Endothelial cell of umbilical vein (primary cell): ENCODE measurements around the gene GNG8. TPM values are rescaled to one million over a fixed set of nuclear protein-coding genes. Genes with fewer than 3 reads are reported as not detected.

ENCODE experiments used
- BruUV-seq: library from RNA; stranded (reverse); fragments of 400-500 nt; replicated peaks from 2 replicates; lab custom pipeline; 2021; lab: Mats Ljungman, UMichigan
- CTCF ChIA-PET: fragments of 300-600, 350-600 bp; sonication (Branson Sonifier 250); formaldehyde crosslinking; loops from one replicate; lab custom pipeline; 2021; ENCODE audit warnings: antibody characterized with exemption, inconsistent platforms; lab: Charles Lee
- POLR2A ChIA-PET: fragments of 300-600, 350-600 bp; sonication (Branson Sonifier 250); formaldehyde crosslinking; loops from one replicate; lab custom pipeline; 2021; ENCODE audit warnings: antibody characterized with exemption, inconsistent platforms; lab: Charles Lee
- DNase-seq: peaks from one replicate; pipeline ENCODE4 v3.0.0-alpha.2; 2011; ENCODE audit warnings: low read depth, low spot score
- FAIRE-seq: peaks from 2 replicates; lab custom pipeline; 2011; peaks lifted over from hg19 to GRCh38; lab: Jason Lieb, UNC
- H2AFZ ChIP-seq: 2 replicates; pipeline ENCODE4 v1.6.0; 2012; ENCODE audit warnings: low read depth, low read length, control low read depth, inconsistent platforms
- H3K27ac ChIP-seq: 2 replicates; pipeline ENCODE4 v1.5.1; 2011; ENCODE audit warnings: low read depth, mild to moderate bottlenecking, control low read depth, low read length, moderate library complexity; ENCODE audit not compliant: insufficient read depth
- H3K27me3 ChIP-seq, 2 experiments: 2 replicates each; pipeline versions ENCODE4 v1.6.0 to v1.6.1; 2011; ENCODE audit warnings: low read length in 2 of 2, mixed read lengths in 1 of 2; ENCODE audit not compliant: control insufficient read depth in 2 of 2, insufficient read depth in 2 of 2
- H3K36me3 ChIP-seq, 2 experiments: 2 replicates in 1 of 2; 3 replicates in 1 of 2; pipeline ENCODE4 v1.5.1; 2011; ENCODE audit warnings: low read length in 2 of 2, mild to moderate bottlenecking in 1 of 2, moderate library complexity in 1 of 2; ENCODE audit not compliant: control insufficient read depth in 2 of 2, insufficient read depth in 2 of 2; ENCODE audit errors: extremely low read depth in 1 of 2
- H3K4me1 ChIP-seq: 3 replicates; pipeline ENCODE4 v1.5.1; 2011; ENCODE audit warnings: mild to moderate bottlenecking, low read length; ENCODE audit not compliant: control insufficient read depth, insufficient read depth; ENCODE audit errors: extremely low read depth
- H3K4me2 ChIP-seq: 2 replicates; pipeline ENCODE4 v1.6.1; 2011; ENCODE audit warnings: low read length, control low read depth, mixed read lengths; ENCODE audit not compliant: insufficient read depth
- H3K4me3 ChIP-seq, 3 experiments: fragments of 200-600 bp in 1 of 3; sonication (generic), shearing (Covaris generic) in 1 of 3; replicated peaks in 1 of 3; 2 replicates each; pipeline ENCODE4 v1.5.1; 2011 to 2016; ENCODE audit warnings: control low read depth in 3 of 3, low read length in 3 of 3, mild to moderate bottlenecking in 2 of 3, inconsistent platforms in 1 of 3, low read depth in 1 of 3, moderate library complexity in 1 of 3; ENCODE audit not compliant: insufficient read depth in 1 of 3
- H3K79me2 ChIP-seq: 2 replicates; pipeline ENCODE4 v1.6.0; 2012; ENCODE audit warnings: low read length, inconsistent platforms; ENCODE audit not compliant: control insufficient read depth, insufficient read depth
- H3K9ac ChIP-seq: replicated peaks from 2 replicates; pipeline ENCODE3; 2011; ENCODE audit warnings: low read length, control low read depth; ENCODE audit not compliant: insufficient read depth; ENCODE audit errors: extremely low read depth
- H3K9me1 ChIP-seq: replicated peaks from 3 replicates; pipeline ENCODE4 v1.6.0; 2011; ENCODE audit warnings: mild to moderate bottlenecking, low read length; ENCODE audit not compliant: control insufficient read depth, insufficient read depth; ENCODE audit errors: extremely low read depth
- H3K9me3 ChIP-seq: replicated peaks from 2 replicates; pipeline ENCODE4 v1.5.1; 2012; ENCODE audit warnings: low read length, inconsistent platforms; ENCODE audit not compliant: control insufficient read depth, insufficient read depth
- H4K20me1 ChIP-seq: replicated peaks from 2 replicates; pipeline ENCODE3; 2011; ENCODE audit warnings: mild to moderate bottlenecking, low read length; ENCODE audit not compliant: control insufficient read depth, insufficient read depth; ENCODE audit errors: extremely low read depth
- EZH2 ChIP-seq: IDR thresholded peaks from 2 replicates; pipeline ENCODE4 v1.6.1; 2012; ENCODE audit warnings: borderline replicate concordance, low read depth, mild to moderate bottlenecking, moderate library complexity, low read length, inconsistent platforms; ENCODE audit not compliant: severe bottlenecking
- FOS ChIP-seq: IDR thresholded peaks from 2 replicates; pipeline ENCODE4 v1.6.1; 2011; ENCODE audit warnings: mild to moderate bottlenecking, low read length, moderate library complexity, borderline replicate concordance; ENCODE audit not compliant: insufficient read depth
- GATA2 ChIP-seq: IDR thresholded peaks from 2 replicates; pipeline ENCODE4 v1.7.0; 2011; ENCODE audit warnings: low read depth, mild to moderate bottlenecking, moderate library complexity, mixed read lengths, low read length; ENCODE audit not compliant: insufficient read length, insufficient read depth
- JUN ChIP-seq: IDR thresholded peaks from 2 replicates; pipeline ENCODE4 v1.6.1; 2011; ENCODE audit warnings: borderline replicate concordance, low read depth; ENCODE audit not compliant: insufficient read length, insufficient read depth
- MAX ChIP-seq: IDR thresholded peaks from 2 replicates; pipeline ENCODE4 v1.6.1; 2011; ENCODE audit not compliant: insufficient read depth, insufficient read length
- MYC ChIP-seq: IDR thresholded peaks from one replicate; pipeline ENCODE4 v1.6.1; 2011; ENCODE audit warnings: mild to moderate bottlenecking, low read depth, low read length
- POLR2A ChIP-seq: IDR thresholded peaks from 2 replicates; pipeline ENCODE4 v1.6.1; 2012; ENCODE audit warnings: low read depth, mild to moderate bottlenecking, control low read depth, low read length
- POLR2AphosphoS5 ChIP-seq: IDR thresholded peaks from 2 replicates; pipeline ENCODE4 v1.6.1; 2012; ENCODE audit warnings: low read depth, mild to moderate bottlenecking, control low read depth, low read length, moderate library complexity; ENCODE audit not compliant: insufficient read depth
- dilution Hi-C: fragments of 300-500 bp; cut with MboI; formaldehyde crosslinking; loops from one replicate; pipeline ENCODE4 v1.15.0; 2019; ENCODE audit warnings: low sequenced_read_pairs; ENCODE audit not compliant: extremely low pct_ligation_motif_present
- intact Hi-C: fragments of 100-400 bp; cut with micrococcal nuclease; formaldehyde crosslinking; loops from one replicate; pipeline ENCODE4 v1.10.0; 2022
- polyA plus RNA-seq, 4 experiments: library from polyadenylated mRNA; depleted of rRNA in 3 of 4; stranded (reverse) in 3 of 4; unstranded in 1 of 4; fragments of >200 nt; gene quantifications; 2 replicates each; pipeline versions ENCODE4 v1.2.1 to v1.2.3, GENCODE V29; 2011 to 2012; ENCODE audit warnings: missing spikeins in 1 of 4
- total RNA-seq: library from RNA; stranded (reverse); gene quantifications from 2 replicates; pipeline ENCODE4 v1.2.3, GENCODE V29; 2021
- TF ChIP-seq, protein P1 (sequence below), 2 donors: IDR thresholded peaks; 1 replicate in 1 of 2; 2 replicates in 1 of 2; pipeline ENCODE4 v1.5.1; 2011; ENCODE audit warnings: low read length in 2 of 2, mild to moderate bottlenecking in 2 of 2, moderate library complexity in 2 of 2, control low read depth in 1 of 2, inconsistent platforms in 1 of 2, low read depth in 1 of 2; ENCODE audit not compliant: insufficient read depth in 1 of 2; ENCODE audit errors: extremely low read depth in 1 of 2

GNG8 gene
- total and polyA plus RNA-seq, 2 donors (not counting 3 experiments of a cell fraction or from before 2014, with no cell fraction given) = not detected

DNA sequence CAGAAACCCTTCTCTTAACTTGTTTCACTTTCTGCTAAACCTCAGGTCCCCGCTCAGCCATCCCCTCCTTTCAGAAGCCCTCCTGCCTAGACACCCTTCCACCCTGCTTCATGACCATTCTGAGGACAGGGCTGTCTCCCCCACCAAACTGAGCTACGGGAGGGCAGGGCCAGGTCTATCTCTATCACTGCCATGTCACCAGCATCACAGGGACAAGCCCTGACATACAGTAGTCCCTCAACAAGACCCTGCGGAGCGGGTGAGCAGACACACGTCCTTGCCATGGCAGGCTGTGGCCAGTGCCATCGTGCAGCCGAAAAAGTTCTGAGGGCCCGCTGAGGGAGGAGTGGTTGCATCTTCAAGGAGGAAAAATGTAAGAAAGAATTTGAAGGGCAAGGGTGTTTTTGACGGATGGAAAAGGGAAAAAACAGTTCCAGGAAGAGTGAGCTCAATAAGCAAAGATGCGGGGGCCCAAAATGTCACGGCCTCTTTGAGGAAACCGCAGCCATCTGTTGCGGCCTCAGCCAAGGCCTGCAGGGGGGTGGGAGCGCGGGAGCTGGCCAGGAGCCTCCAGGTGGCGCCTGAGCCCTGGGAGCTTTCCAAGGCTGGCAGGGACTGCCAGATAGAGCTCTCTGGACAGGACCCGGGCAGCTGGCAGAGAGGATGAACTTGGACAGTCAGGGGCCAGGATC lies 19.2 kb downstream of the GNG8 start:
- no peaks in the 10 kb centered on the region for H3K36me3 ChIP-seq
- intact Hi-C loops = no loop called here
- no peak overlapping the region for H2AFZ ChIP-seq
- no peaks in the 10 kb centered on the region for H3K79me2 ChIP-seq
- no peak overlapping the region for H3K4me2 ChIP-seq
- TF ChIP-seq, protein P1, sequence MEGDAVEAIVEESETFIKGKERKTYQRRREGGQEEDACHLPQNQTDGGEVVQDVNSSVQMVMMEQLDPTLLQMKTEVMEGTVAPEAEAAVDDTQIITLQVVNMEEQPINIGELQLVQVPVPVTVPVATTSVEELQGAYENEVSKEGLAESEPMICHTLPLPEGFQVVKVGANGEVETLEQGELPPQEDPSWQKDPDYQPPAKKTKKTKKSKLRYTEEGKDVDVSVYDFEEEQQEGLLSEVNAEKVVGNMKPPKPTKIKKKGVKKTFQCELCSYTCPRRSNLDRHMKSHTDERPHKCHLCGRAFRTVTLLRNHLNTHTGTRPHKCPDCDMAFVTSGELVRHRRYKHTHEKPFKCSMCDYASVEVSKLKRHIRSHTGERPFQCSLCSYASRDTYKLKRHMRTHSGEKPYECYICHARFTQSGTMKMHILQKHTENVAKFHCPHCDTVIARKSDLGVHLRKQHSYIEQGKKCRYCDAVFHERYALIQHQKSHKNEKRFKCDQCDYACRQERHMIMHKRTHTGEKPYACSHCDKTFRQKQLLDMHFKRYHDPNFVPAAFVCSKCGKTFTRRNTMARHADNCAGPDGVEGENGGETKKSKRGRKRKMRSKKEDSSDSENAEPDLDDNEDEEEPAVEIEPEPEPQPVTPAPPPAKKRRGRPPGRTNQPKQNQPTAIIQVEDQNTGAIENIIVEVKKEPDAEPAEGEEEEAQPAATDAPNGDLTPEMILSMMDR (IDR thresholded peaks at IDR 0.05; ENCODE audit: extremely low read depth in 1 of 2, insufficient read depth in 1 of 2, low read depth in 1 of 2, low read length in 2 of 2) = peak; percentile 43 to 83
- no peak for TF ChIP-seq MYC
- ChIA-PET POLR2A (interaction anchor here (0.7 to 1.2 kb wide), 3 partner anchors 16 to 45 kb away, joined by 4 read pairs; partner anchors contain the start of genes CALM3 and DACT3), CTCF (interaction anchor here (0.6 to 13.9 kb wide), 23 partner anchors 10 to 224 kb away, joined by 3 to 422 read pairs (median 4); partner anchors contain the start of gene DACT3)
- H3K9ac ChIP-seq = no peak overlapping the region
- H3K4me1 ChIP-seq = peaks cover 4% of the 10 kb centered on the region
- H3K9me3 ChIP-seq = no peaks in the 10 kb centered on the region
- no peak overlapping the region for H3K4me3 ChIP-seq
- BruUV-seq = no TSS peak
- H4K20me1 ChIP-seq = no peaks in the 10 kb centered on the region
- no peak overlapping the region for H3K27ac ChIP-seq
- H3K9me1 ChIP-seq = no peaks in the 10 kb centered on the region
- dilution Hi-C loops = no loop called here
- peak; percentile 78 for FAIRE-seq
- no peaks in the 10 kb centered on the region for H3K27me3 ChIP-seq
- DNase-seq = peak; percentile 73

DNA sequence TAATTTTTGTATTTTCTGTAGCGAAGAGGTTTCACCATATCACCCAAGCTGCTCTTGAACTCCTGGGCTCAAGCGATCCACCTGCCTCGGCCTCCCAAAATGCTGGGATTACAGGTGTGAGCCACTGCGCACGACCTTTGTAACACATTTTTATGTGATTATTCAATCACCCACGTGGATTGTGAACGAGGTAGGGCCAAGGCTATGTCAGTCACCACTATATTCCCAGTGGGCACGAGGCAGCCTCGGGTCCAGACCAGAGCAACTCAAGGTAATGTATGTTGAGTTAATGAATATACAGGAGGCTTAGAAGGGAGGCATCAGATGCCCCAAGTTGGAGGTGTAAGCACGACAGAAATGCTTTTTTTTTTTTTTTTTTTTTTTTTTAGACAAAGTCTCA lies 20.0 kb downstream of the GNG8 start:
- Histone ChIP-seq H3K4me3 (no peak overlapping the region), H3K4me2 (no peak overlapping the region), H4K20me1 (no peaks in the 10 kb centered on the region), H3K27ac (no peak overlapping the region), H3K79me2 (no peaks in the 10 kb centered on the region), H3K27me3 (no peaks in the 10 kb centered on the region), H3K4me1 (peaks cover 4% of the 10 kb centered on the region), H2AFZ (no peak overlapping the region), H3K36me3 (no peaks in the 10 kb centered on the region), H3K9me1 (no peaks in the 10 kb centered on the region), H3K9ac (no peak overlapping the region), H3K9me3 (no peaks in the 10 kb centered on the region)
- TF ChIP-seq POLR2A = no peak
- no peak for TF ChIP-seq POLR2AphosphoS5
- no peak for TF ChIP-seq GATA2
- TF ChIP-seq, protein P1 (IDR thresholded peaks at IDR 0.05; ENCODE audit: extremely low read depth in 1 of 2, insufficient read depth in 1 of 2, low read depth in 1 of 2, low read length in 2 of 2) = no peak
- TF ChIP-seq JUN = no peak
- no peak for TF ChIP-seq FOS
- no peak for TF ChIP-seq EZH2
- TF ChIP-seq MAX = no peak
- TF ChIP-seq MYC = no peak
- DNase-seq (no peak), FAIRE-seq (no peak)
- intact Hi-C loops (loop anchor here (2.0 kb wide), 1 partner anchor 113 kb away; no protein-coding TSS in a partner anchor), dilution Hi-C loops (no loop called here)
- ChIA-PET POLR2A (no interaction called here), CTCF (interaction anchor here (1.4 to 13.9 kb wide), 4 partner anchors 13 to 86 kb away, joined by 5 to 422 read pairs (median 13); partner anchors contain the start of gene DACT3)
- BruUV-seq = no TSS peak
